Peyer's patch (tissue), 4 donors: ENCODE results near the gene TYSND1.
"Not testable (repeated sequence)": the region's sequence is repeated elsewhere in the genome, so short reads cannot be mapped to it uniquely, and the experiment has no call there.

Experiments
- CTCF ChIP-seq, 6 experiments: fragments of 450-650 bp in 4 of 6; fragments of 200-600 bp in 2 of 6; sonication (generic) in 1 of 6; IDR thresholded peaks; one replicate each; pipeline ENCODE4 v1.5.1; 2017 to 2019; ENCODE audit warnings: antibody characterized with exemption in 6 of 6, mild to moderate bottlenecking in 3 of 6, moderate library complexity in 1 of 6
- POLR2A ChIP-seq, 2 donors: fragments of 450-650 bp; IDR thresholded peaks; one replicate each; pipeline ENCODE4 v1.5.1; 2017; ENCODE audit warnings: antibody characterized with exemption in 2 of 2, mild to moderate bottlenecking in 2 of 2, moderate library complexity in 2 of 2

DNA sequence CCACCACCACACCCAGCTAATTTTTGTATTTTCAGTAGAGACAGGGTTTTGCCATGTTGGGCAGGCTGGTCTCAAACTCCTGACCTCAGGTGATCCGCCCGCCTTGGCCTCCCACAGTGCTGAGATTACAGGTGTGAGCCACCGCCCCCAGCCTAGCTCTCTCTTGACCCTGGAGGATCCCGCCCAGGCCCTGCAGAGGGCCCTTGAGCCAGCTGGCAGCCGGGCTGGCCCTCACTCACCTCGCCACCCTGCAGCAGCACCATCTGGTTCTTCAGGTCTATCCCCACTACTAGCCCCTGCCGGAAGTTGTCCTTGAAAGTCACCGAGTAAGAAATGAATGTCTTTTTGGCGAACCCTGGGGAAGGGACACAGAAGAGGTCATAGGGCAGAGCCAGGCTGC is 23.3 kb downstream of the TYSND1 start:
- not testable (repeated sequence) for TF ChIP-seq CTCF, POLR2A (IDR thresholded peaks at IDR 0.05)
